C4-2B (cell line): Measurements from ENCODE around the gene FBXO21.

Source experiments
- ZFX ChIP-seq: fragments of 450-650 bp; IDR thresholded peaks from 2 replicates; pipeline ENCODE4 v1.6.1; 2017
- TF ChIP-seq, protein P1 (sequence below): fragments of 450-650 bp; conservative IDR thresholded peaks from 2 replicates; pipeline ENCODE4 v1.5.1; 2017; ENCODE audit warnings: mild to moderate bottlenecking

DNA sequence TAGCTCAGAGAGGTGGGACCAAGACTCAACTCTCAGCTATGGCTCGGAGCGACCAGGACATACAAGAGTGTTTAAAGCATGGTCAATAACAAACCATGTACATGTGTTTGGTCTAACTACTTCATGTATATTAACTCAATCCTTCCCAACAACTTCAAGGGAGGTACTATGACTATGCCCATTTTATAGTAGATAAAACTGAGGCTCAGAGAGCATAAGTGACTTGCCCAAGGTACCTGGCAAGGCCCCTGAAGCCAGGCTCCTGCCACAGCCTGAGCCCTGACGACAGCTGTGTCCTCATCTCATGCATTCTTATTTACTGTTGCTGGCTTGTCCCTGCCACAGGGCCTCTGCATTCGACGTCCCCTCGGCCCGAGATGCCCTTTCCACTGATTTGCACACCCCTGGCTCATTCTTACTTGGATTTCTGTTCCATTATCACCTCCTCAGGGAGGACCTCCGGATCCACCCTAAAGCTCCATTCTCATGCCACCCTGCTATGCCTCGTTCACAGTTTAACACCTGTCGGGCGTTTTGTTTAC, 93.7 kb downstream of the FBXO21 start:
- TF ChIP-seq, protein P1, sequence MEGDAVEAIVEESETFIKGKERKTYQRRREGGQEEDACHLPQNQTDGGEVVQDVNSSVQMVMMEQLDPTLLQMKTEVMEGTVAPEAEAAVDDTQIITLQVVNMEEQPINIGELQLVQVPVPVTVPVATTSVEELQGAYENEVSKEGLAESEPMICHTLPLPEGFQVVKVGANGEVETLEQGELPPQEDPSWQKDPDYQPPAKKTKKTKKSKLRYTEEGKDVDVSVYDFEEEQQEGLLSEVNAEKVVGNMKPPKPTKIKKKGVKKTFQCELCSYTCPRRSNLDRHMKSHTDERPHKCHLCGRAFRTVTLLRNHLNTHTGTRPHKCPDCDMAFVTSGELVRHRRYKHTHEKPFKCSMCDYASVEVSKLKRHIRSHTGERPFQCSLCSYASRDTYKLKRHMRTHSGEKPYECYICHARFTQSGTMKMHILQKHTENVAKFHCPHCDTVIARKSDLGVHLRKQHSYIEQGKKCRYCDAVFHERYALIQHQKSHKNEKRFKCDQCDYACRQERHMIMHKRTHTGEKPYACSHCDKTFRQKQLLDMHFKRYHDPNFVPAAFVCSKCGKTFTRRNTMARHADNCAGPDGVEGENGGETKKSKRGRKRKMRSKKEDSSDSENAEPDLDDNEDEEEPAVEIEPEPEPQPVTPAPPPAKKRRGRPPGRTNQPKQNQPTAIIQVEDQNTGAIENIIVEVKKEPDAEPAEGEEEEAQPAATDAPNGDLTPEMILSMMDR, result no peak
- no peak for TF ChIP-seq ZFX
